K562 (cell line): Measurements from ENCODE around the gene PRTN3. TPM values are rescaled to one million over a fixed set of nuclear protein-coding genes. Genes with fewer than 3 reads are reported as not detected.

Experiments
- BACH1 ChIP-seq: fragments of 200-800 bp; sonication (Bioruptor generic); IDR thresholded peaks from 2 replicates; pipeline ENCODE4 v1.6.1; 2016; ENCODE audit warnings: missing genetic modification characterization, missing compliant biosample characterization
- CBFB ChIP-seq: sonication (generic); formaldehyde crosslinking; IDR thresholded peaks from 2 replicates; pipeline ENCODE4 v1.4.0; 2020; ENCODE audit warnings: mild to moderate bottlenecking, missing genetic modification reagents
- CHD2 ChIP-seq: IDR thresholded peaks from 2 replicates; pipeline ENCODE4 v1.6.1; 2011; ENCODE audit warnings: low read depth, low read length
- CXXC5 ChIP-seq: fragments of 250-450 bp; sonication (Bioruptor Pico); IDR thresholded peaks from 2 replicates; pipeline ENCODE4 v1.8.0; 2022; ENCODE audit warnings: inconsistent platforms, mild to moderate bottlenecking, moderate library complexity
- ESRRA ChIP-seq: fragments of 450-650 bp; IDR thresholded peaks from 2 replicates; pipeline ENCODE4 v1.6.1; 2014; ENCODE audit warnings: low read depth, mild to moderate bottlenecking, moderate library complexity, borderline replicate concordance
- FIP1L1 ChIP-seq: fragments of 200-400 bp; formaldehyde crosslinking; IDR thresholded peaks from 2 replicates; pipeline ENCODE4 v1.6.1; 2018; ENCODE audit warnings: mild to moderate bottlenecking, low read depth, low read length; ENCODE audit not compliant: poor library complexity, severe bottlenecking
- FOSL1 ChIP-seq: fragments of 200-800 bp; sonication (Bioruptor generic); conservative IDR thresholded peaks from 2 replicates; pipeline ENCODE4 v1.6.1; 2016; ENCODE audit warnings: missing genetic modification characterization, missing compliant biosample characterization
- KAT2B ChIP-seq: IDR thresholded peaks from one replicate; pipeline ENCODE4 v1.6.1; 2012; ENCODE audit warnings: low read depth, mild to moderate bottlenecking, control low read depth, inconsistent platforms, low read length, moderate library complexity
- MAFK ChIP-seq: IDR thresholded peaks from 2 replicates; pipeline ENCODE4 v1.6.1; 2011; ENCODE audit warnings: low read length, improper control_type of control experiment
- MCM5 ChIP-seq: fragments of 450-650 bp; IDR thresholded peaks from 2 replicates; pipeline ENCODE4 v1.6.1; 2016; ENCODE audit warnings: low read depth
- MXI1 ChIP-seq: IDR thresholded peaks from 2 replicates; pipeline ENCODE4 v1.6.1; 2011; ENCODE audit warnings: low read depth, mild to moderate bottlenecking, improper control_type of control experiment, low read length
- MYC ChIP-seq, 2 experiments: fragments of 250-450 bp in 1 of 2; sonication (Bioruptor Pico) in 1 of 2; IDR thresholded peaks; 2 replicates each; pipeline versions ENCODE4 v1.5.1 to v1.6.1; 2012 to 2021; ENCODE audit warnings: low read depth in 2 of 2, borderline replicate concordance in 1 of 2, improper control_type of control experiment in 1 of 2, low read length in 1 of 2, mild to moderate bottlenecking in 1 of 2, moderate library complexity in 1 of 2
- NFE2L1 ChIP-seq: fragments of 450-650 bp; IDR thresholded peaks from 2 replicates; pipeline ENCODE4 v1.6.1; 2016; ENCODE audit warnings: missing genetic modification characterization, low read depth, mild to moderate bottlenecking, missing compliant biosample characterization, moderate library complexity, borderline replicate concordance
- NFIX ChIP-seq: fragments of 250-450 bp; sonication (Bioruptor Pico); IDR thresholded peaks from 2 replicates; pipeline ENCODE4 v1.4.0; 2020; ENCODE audit warnings: low read depth, mild to moderate bottlenecking, moderate library complexity
- PML ChIP-seq: IDR thresholded peaks from 2 replicates; pipeline ENCODE4 v1.6.1; 2012; ENCODE audit warnings: low read length, inconsistent platforms
- POLR2AphosphoS2 ChIP-seq: IDR thresholded peaks from 2 replicates; pipeline ENCODE4 v1.6.1; 2012; ENCODE audit warnings: low read length, improper control_type of control experiment
- TGIF2 ChIP-seq: sonication (generic); formaldehyde crosslinking; IDR thresholded peaks from 2 replicates; pipeline ENCODE4 v1.8.1; 2022; ENCODE audit warnings: mild to moderate bottlenecking, missing genetic modification reagents, moderate library complexity
- ZNF12 ChIP-seq: sonication (generic); formaldehyde crosslinking; IDR thresholded peaks from 2 replicates; pipeline ENCODE4 v1.4.0; 2020; ENCODE audit warnings: mild to moderate bottlenecking, missing genetic modification reagents
- ZNF121 ChIP-seq: sonication (generic); formaldehyde crosslinking; conservative IDR thresholded peaks from 2 replicates; pipeline ENCODE4 v1.8.0; 2022; ENCODE audit warnings: missing genetic modification reagents
- ZNF146 ChIP-seq: IDR thresholded peaks from one replicate; pipeline ENCODE4 v1.6.1; 2018; ENCODE audit warnings: missing compliant biosample characterization; ENCODE audit not compliant: unreplicated experiment
- ZNF253 ChIP-seq: fragments of 250-450 bp; sonication (Bioruptor Pico); conservative IDR thresholded peaks from 2 replicates; pipeline ENCODE4 v1.6.1; 2021; ENCODE audit warnings: mild to moderate bottlenecking
- ZNF764 ChIP-seq: fragments of 250-450 bp; sonication (Bioruptor Pico); IDR thresholded peaks from 2 replicates; pipeline ENCODE4 v1.4.0; 2020; ENCODE audit warnings: low read depth, mild to moderate bottlenecking, moderate library complexity
- polyA plus RNA-seq, 8 experiments: library from polyadenylated mRNA; depleted of rRNA in 4 of 8; stranded (reverse) in 5 of 8; unstranded in 3 of 8; fragments of >200 nt; fragmentation: Nextera tagmentation in 2 of 8; fragmentation: Illumina TruSeq in 1 of 8; extraction: Ambion mirVana in 2 of 8; extraction: Trizol in 1 of 8; gene quantifications; 2 replicates each; pipeline versions ENCODE4 v1.2.1 to v1.2.3, GENCODE V29; 2011 to 2014; ENCODE audit warnings: inconsistent platforms in 1 of 8, missing spikeins in 1 of 8
- total RNA-seq, 7 experiments: library from RNA; depleted of rRNA in 6 of 7; stranded (reverse); fragments of >200 nt in 6 of 7; fragmentation: Illumina TruSeq in 2 of 7; extraction: Trizol in 2 of 7; gene quantifications; 2 replicates each; pipeline versions ENCODE4 v1.2.1 to v1.2.3, GENCODE V29; 2011 to 2021; ENCODE audit warnings: low replicate concordance in 1 of 7
- TF ChIP-seq, protein P1 (sequence below): fragments of 250-450 bp; sonication (Bioruptor Pico); IDR thresholded peaks from 2 replicates; pipeline ENCODE4 v1.5.0; 2020; ENCODE audit warnings: mild to moderate bottlenecking, borderline replicate concordance
- TF ChIP-seq, protein P2 (sequence below): sonication (generic); formaldehyde crosslinking; IDR thresholded peaks from 2 replicates; pipeline ENCODE4 v1.8.1; 2022; ENCODE audit warnings: missing genetic modification reagents
- TF ChIP-seq, protein P3 (sequence below): fragments of 250-450 bp; sonication (Bioruptor Pico); IDR thresholded peaks from 2 replicates; pipeline ENCODE4 v1.8.0; 2022; ENCODE audit warnings: inconsistent platforms

Gene PRTN3
- total and polyA plus RNA-seq, 9 of the 15 experiments (the other 6 are each of a cell fraction or from before 2014, with no cell fraction given): 0.14 to 0.86 (median 0.43) TPM; not detected in 3

DNA sequence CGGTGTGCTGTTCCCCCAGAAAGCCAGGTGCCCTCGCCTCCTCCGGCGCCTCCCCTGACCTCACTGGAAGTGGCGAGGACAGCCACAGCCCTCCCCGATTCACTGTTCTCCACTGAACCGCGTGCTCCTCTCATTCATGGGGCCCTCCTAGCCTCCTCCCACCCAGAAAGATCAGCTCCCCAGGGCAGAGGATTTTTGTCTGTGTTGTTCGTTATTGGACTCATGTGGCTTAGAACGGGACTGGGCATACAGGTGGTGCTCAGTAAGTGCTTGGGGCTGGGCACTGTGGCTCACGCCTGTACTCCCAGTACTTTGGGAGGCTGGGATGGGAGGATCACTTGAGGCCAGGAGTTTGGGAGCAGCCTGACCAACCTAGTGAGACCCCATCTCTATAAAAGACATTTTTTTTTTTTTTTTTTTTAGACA is 3.8 kb downstream of the PRTN3 start (continued):
- TF ChIP-seq, protein P1, sequence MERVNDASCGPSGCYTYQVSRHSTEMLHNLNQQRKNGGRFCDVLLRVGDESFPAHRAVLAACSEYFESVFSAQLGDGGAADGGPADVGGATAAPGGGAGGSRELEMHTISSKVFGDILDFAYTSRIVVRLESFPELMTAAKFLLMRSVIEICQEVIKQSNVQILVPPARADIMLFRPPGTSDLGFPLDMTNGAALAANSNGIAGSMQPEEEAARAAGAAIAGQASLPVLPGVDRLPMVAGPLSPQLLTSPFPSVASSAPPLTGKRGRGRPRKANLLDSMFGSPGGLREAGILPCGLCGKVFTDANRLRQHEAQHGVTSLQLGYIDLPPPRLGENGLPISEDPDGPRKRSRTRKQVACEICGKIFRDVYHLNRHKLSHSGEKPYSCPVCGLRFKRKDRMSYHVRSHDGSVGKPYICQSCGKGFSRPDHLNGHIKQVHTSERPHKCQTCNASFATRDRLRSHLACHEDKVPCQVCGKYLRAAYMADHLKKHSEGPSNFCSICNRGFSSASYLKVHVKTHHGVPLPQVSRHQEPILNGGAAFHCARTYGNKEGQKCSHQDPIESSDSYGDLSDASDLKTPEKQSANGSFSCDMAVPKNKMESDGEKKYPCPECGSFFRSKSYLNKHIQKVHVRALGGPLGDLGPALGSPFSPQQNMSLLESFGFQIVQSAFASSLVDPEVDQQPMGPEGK (CRISPR knock-in tag): no peak
- TF ChIP-seq, protein P2, sequence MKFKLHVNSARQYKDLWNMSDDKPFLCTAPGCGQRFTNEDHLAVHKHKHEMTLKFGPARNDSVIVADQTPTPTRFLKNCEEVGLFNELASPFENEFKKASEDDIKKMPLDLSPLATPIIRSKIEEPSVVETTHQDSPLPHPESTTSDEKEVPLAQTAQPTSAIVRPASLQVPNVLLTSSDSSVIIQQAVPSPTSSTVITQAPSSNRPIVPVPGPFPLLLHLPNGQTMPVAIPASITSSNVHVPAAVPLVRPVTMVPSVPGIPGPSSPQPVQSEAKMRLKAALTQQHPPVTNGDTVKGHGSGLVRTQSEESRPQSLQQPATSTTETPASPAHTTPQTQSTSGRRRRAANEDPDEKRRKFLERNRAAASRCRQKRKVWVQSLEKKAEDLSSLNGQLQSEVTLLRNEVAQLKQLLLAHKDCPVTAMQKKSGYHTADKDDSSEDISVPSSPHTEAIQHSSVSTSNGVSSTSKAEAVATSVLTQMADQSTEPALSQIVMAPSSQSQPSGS (CRISPR knock-in tag): no peak
- TF ChIP-seq MAFK: no peak
- no peak for TF ChIP-seq CHD2
- no peak for TF ChIP-seq NFE2L1 (tag)
- TF ChIP-seq ZNF121 (CRISPR knock-in tag): peak; percentile 99
- TF ChIP-seq NFIX (CRISPR knock-in tag): no peak
- TF ChIP-seq, protein P3, sequence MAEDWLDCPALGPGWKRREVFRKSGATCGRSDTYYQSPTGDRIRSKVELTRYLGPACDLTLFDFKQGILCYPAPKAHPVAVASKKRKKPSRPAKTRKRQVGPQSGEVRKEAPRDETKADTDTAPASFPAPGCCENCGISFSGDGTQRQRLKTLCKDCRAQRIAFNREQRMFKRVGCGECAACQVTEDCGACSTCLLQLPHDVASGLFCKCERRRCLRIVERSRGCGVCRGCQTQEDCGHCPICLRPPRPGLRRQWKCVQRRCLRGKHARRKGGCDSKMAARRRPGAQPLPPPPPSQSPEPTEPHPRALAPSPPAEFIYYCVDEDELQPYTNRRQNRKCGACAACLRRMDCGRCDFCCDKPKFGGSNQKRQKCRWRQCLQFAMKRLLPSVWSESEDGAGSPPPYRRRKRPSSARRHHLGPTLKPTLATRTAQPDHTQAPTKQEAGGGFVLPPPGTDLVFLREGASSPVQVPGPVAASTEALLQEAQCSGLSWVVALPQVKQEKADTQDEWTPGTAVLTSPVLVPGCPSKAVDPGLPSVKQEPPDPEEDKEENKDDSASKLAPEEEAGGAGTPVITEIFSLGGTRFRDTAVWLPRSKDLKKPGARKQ: no peak
- TF ChIP-seq BACH1 (tag): no peak
- TF ChIP-seq POLR2AphosphoS2: no peak
- no peak for TF ChIP-seq PML
- TF ChIP-seq KAT2B: no peak
- no peak for TF ChIP-seq ZNF146
- no peak for TF ChIP-seq MXI1
- no peak for TF ChIP-seq ESRRA
- no peak for TF ChIP-seq ZNF12 (CRISPR knock-in tag)
- TF ChIP-seq TGIF2 (CRISPR knock-in tag): no peak
- no peak for TF ChIP-seq FOSL1 (tag)
- no peak for TF ChIP-seq ZNF253
- TF ChIP-seq CXXC5: no peak
- TF ChIP-seq MCM5: no peak
- no peak for TF ChIP-seq ZNF764
- no peak for TF ChIP-seq CBFB
- TF ChIP-seq MYC (IDR thresholded peaks at IDR 0.05; ENCODE audit: low read depth, low read length): peak; percentile 59
- TF ChIP-seq MYC (CRISPR knock-in tag; IDR thresholded peaks at IDR 0.05; ENCODE audit: borderline replicate concordance, low read depth): no peak
- TF ChIP-seq FIP1L1: no peak
